ENCODE results near the gene GRIA3.
"Not testable (repeated sequence)": the region's sequence is repeated elsewhere in the genome, so short reads cannot be mapped to it uniquely, and the experiment has no call there.

Gene GRIA3

GRCh38 chrX:123267220-123267619 is 83.1 kb downstream of the GRIA3 start:
- TF ChIP-seq POLR2A (IDR thresholded peaks at IDR 0.05; ENCODE audit: low read length) (no peak), GATA1 (IDR thresholded peaks at IDR 0.05; ENCODE audit: low read depth, low read length) (no peak)
- no peak for DNase-seq

GRCh38 chrX:123271902-123272301 is 87.8 kb downstream of the GRIA3 start:
- no peak for TF ChIP-seq POLR2A (IDR thresholded peaks at IDR 0.05; ENCODE audit: low read length)
- no peak for TF ChIP-seq GATA1 (IDR thresholded peaks at IDR 0.05; ENCODE audit: low read depth, low read length)
- DNase-seq: no peak

GRCh38 chrX:123272630-123273029 is 88.6 kb downstream of the GRIA3 start:
- DNase-seq: no peak
- TF ChIP-seq POLR2A (IDR thresholded peaks at IDR 0.05; ENCODE audit: low read length): no peak
- TF ChIP-seq GATA1 (IDR thresholded peaks at IDR 0.05; ENCODE audit: low read depth, low read length): no peak

- no peak for TF ChIP-seq GATA1 (IDR thresholded peaks at IDR 0.05; ENCODE audit: low read depth, low read length)
- no peak for TF ChIP-seq POLR2A (IDR thresholded peaks at IDR 0.05; ENCODE audit: low read length)
- no peak for DNase-seq
These were observed 90.7 kb downstream of the GRIA3 start for GRCh38 chrX:123274796-123275195.

DNA sequence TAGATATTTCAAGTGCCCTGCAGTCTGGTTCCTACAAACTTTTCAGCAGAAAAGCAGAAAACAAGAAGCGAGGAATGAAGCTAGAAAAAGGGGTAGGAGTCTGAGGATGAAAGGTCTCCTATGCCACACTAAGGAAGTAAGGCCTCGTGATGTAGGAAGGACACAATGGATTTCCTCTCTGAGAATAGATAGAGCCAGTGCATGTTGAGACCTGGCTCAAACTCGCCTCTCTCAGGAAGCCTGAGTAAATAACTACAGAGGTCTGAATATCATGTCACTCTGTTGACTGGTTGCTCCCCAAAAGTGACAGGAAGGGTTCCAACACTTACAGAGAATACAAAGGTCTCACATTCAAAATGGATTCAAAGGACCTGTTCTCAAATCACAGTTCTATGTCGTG is 93.3 kb downstream of the GRIA3 start:
- DNase-seq: no peak
- no peak for TF ChIP-seq POLR2A (IDR thresholded peaks at IDR 0.05; ENCODE audit: low read length)
- TF ChIP-seq GATA1 (IDR thresholded peaks at IDR 0.05; ENCODE audit: low read depth, low read length): no peak

GRCh38 chrX:123277821-123278220 is 93.7 kb downstream of the GRIA3 start:
- TF ChIP-seq POLR2A (IDR thresholded peaks at IDR 0.05; ENCODE audit: low read length) (no peak), GATA1 (IDR thresholded peaks at IDR 0.05; ENCODE audit: low read depth, low read length) (no peak)
- no peak for DNase-seq

GRCh38 chrX:123282241-123282640 is 98.2 kb downstream of the GRIA3 start:
- TF ChIP-seq POLR2A (IDR thresholded peaks at IDR 0.05; ENCODE audit: low read length) (no peak), GATA1 (IDR thresholded peaks at IDR 0.05; ENCODE audit: low read depth, low read length) (no peak)
- no peak for DNase-seq

DNA sequence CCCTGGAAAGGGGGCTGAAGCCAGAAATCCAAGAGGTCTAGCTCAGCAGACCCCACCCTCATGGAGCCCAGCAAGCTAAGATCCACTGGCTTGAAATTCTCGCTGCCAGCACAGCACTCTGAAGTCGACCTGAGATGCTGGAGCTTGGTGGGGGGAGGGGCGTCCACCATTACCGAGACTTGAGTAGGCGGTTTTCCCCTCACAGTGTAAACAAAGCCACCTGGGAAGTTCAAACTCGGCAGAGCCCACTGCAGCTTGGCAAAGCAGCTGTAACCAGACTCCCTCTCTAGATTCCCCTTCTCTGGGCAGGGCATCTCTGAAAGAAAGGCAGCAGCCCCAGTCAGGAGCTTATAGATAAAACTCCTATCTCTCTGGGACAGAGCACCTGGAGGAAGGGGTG is 99.3 kb downstream of the GRIA3 start:
- not testable (repeated sequence) for DNase-seq

GRCh38 chrX:123291623-123292022 is 107.5 kb downstream of the GRIA3 start:
- no peak for TF ChIP-seq POLR2A (IDR thresholded peaks at IDR 0.05; ENCODE audit: low read length)

DNA sequence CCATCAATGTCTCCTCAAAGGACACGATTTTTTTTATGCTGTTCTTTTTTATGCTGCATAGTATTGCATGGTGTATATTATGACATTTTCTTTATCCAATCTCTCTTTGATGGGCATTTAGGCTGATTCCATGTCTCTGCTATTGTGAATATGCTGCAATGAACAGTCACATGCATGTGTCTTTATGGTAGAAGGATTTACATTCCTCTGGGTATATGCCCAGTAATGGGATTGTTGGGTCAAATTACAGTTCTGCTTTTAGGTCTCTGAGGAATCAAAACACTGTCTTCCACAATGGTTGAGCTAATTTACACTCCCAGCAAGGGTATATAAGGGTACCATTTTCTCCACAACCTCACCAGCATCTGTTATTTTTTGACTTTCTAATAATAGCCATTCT is 113.9 kb downstream of the GRIA3 start:
- DNase-seq: no peak

More at GRCh38 chrX:123291623-123292022, 107.5 kb downstream of the GRIA3 start:
- DNase-seq: no peak

DNA sequence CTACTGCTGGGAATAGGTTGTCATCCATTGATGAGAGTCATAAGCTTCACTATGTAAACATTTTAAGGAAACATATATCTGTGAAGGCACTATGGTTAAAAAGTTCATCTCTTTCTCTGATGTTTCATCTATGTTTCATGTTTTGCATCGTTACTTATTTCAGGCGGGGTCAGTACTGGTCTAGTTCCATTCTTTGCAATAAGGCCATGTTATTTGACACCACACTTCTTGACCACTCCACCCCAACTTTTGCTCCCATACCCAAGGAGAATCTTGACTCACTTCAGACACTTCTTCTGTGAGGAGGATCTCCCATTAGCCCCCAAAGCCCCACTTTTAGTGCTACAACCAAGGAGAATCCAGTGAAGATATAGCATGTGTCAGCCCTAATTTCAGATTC is 119.4 kb downstream of the GRIA3 start:
- TF ChIP-seq GATA1 (IDR thresholded peaks at IDR 0.05; ENCODE audit: low read depth, low read length): no peak
- TF ChIP-seq POLR2A (IDR thresholded peaks at IDR 0.05; ENCODE audit: low read length): no peak
- DNase-seq: no peak

More for the DNA sequence above, 113.9 kb downstream of the GRIA3 start:
- TF ChIP-seq POLR2A (IDR thresholded peaks at IDR 0.05; ENCODE audit: low read length): no peak
- no peak for TF ChIP-seq GATA1 (IDR thresholded peaks at IDR 0.05; ENCODE audit: low read depth, low read length)

DNA sequence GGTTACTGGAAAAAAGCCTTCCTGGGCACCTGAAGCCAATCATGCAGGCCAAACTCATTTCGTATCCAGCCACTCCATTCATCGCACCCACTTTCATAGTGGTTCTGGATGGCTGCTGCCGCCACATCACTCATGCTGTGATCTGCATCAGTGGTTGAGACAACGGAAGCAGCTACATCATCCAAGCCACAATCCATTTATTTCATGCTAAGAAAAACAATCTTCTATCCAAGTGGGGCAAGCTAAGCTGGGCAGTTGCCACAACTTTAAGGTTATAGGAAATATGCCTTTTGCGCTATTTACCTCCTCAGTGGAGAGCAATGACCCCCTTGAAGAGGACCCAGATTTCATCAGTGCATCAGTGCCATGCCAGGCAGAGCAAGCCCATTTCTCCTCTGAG is 124.6 kb downstream of the GRIA3 start:
- no peak for DNase-seq
- TF ChIP-seq GATA1 (IDR thresholded peaks at IDR 0.05; ENCODE audit: low read depth, low read length) (no peak), POLR2A (IDR thresholded peaks at IDR 0.05; ENCODE audit: low read length) (no peak)

GRCh38 chrX:123310112-123310511 is 126.0 kb downstream of the GRIA3 start:
- no peak for DNase-seq
- TF ChIP-seq POLR2A (IDR thresholded peaks at IDR 0.05; ENCODE audit: low read length): no peak
- no peak for TF ChIP-seq GATA1 (IDR thresholded peaks at IDR 0.05; ENCODE audit: low read depth, low read length)

- no peak for TF ChIP-seq POLR2A (IDR thresholded peaks at IDR 0.05; ENCODE audit: low read length)
- no peak for TF ChIP-seq GATA1 (IDR thresholded peaks at IDR 0.05; ENCODE audit: low read depth, low read length)
- no peak for DNase-seq
These were observed 127.4 kb downstream of the GRIA3 start for GRCh38 chrX:123311486-123311885.

- DNase-seq: no peak
- TF ChIP-seq GATA1 (IDR thresholded peaks at IDR 0.05; ENCODE audit: low read depth, low read length) (no peak), POLR2A (IDR thresholded peaks at IDR 0.05; ENCODE audit: low read length) (no peak)
These were observed 129.4 kb downstream of the GRIA3 start for GRCh38 chrX:123313486-123313885.

GRCh38 chrX:123320622-123321021 is 136.5 kb downstream of the GRIA3 start:
- TF ChIP-seq GATA1 (IDR thresholded peaks at IDR 0.05; ENCODE audit: low read depth, low read length): no peak
- TF ChIP-seq POLR2A (IDR thresholded peaks at IDR 0.05; ENCODE audit: low read length): no peak
- DNase-seq: no peak
